ENCODE results near the gene C1GALT1.

C1GALT1 gene

DNA sequence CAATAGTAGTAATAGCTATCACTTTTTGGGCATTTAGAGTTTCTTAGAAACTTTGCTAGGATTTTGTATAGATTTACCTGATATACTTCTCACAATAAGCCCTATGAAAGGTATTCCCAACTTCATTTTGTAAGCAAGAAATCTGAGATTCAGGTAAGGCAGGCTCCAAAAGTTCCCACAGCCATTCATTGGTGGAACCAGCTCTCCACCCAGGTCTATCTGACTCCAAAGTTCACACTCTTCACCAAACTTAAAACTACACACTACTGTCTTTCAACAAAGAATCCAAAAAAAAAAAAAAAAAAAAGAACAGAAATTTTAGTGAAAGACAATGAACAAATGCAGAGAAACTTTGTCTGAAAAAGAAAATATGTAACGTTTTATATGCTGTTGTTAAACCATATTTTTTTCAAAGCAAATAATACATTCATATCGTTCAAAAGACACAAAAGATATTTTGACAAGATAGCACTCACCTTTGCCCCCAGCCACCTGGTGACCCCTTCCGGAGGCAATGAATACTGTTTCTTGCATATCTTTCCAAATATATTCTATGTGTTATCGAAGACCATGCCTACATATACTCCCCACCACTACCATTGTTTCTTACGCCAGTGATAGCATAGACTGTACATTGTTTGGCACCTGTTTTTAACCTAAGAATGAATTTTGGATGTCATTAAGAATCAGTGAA lies 108.2 kb downstream of the C1GALT1 start:
- DNase-seq, result no peak

DNA sequence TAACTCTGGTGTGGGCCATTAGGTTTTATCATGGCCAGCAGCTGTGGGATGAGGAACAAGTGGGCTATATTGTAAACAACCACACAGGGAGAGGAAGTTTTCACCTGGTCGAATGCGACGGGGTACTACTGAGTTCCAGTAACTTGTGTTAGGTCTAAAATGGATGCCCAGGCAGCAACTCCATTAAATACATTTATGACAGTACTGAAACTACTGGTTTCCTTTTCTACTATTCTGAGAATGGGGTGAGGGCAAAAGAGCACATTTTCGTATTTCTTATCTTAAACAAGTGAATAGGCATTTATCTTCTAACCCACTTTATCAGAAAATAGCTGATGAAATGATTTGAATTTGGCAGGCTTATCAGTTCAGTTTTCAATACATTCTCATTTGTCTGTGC lies 109.7 kb downstream of the C1GALT1 start:
- peak in 1 of 5 donors; percentile 4 for DNase-seq

GRCh38 chr7:7292608-7293007 lies 110.3 kb downstream of the C1GALT1 start:
- no peak for DNase-seq

- no peak for DNase-seq
Measured at GRCh38 chr7:7293092-7293491, 110.7 kb downstream of the C1GALT1 start.

GRCh38 chr7:7294911-7295310 lies 112.6 kb downstream of the C1GALT1 start:
- DNase-seq, result no peak
